Left lung (tissue), 10 donors: ENCODE results near the gene SKIC8. TPM values are rescaled to one million over a fixed set of nuclear protein-coding genes. Genes with fewer than 3 reads are reported as not detected.

Experiments used
- ATAC-seq: fragments of 200-7000 bp; cut with Tn5 transposase; one replicate; pipeline ENCODE4 v1.9.1; 2020; ENCODE audit warnings: moderate library complexity
- DNase-seq, 4 donors: peaks; one replicate each; pipeline ENCODE4 v3.0.0-alpha.2; 2013 to 2020
- H3K27ac ChIP-seq, 2 donors: fragments of 200-600 bp; sonication (generic) in 1 of 2; one replicate each; pipeline versions ENCODE4 v1.5.0 to v1.8.0; 2020 to 2021
- H3K27me3 ChIP-seq, 2 donors: fragments of 200-600 bp; sonication (generic) in 1 of 2; one replicate each; pipeline versions ENCODE4 v1.5.0 to v1.8.0; 2020 to 2021
- H3K36me3 ChIP-seq, 2 donors: fragments of 200-600 bp; sonication (generic) in 1 of 2; one replicate each; pipeline versions ENCODE4 v1.5.0 to v1.8.0; 2020 to 2021
- H3K4me1 ChIP-seq, 2 donors: fragments of 200-600 bp; one replicate each; pipeline ENCODE4 v1.8.0; 2021
- H3K4me3 ChIP-seq, 2 donors: fragments of 200-600 bp; sonication (generic) in 1 of 2; one replicate each; pipeline versions ENCODE4 v1.5.0 to v1.8.0; 2020 to 2021; ENCODE audit warnings: mild to moderate bottlenecking in 1 of 2
- H3K9me3 ChIP-seq, 2 donors: fragments of 200-600 bp; sonication (generic) in 1 of 2; one replicate each; pipeline versions ENCODE4 v1.5.0 to v1.8.0; 2020 to 2021
- CTCF ChIP-seq, 2 donors: fragments of 200-600 bp; sonication (generic) in 1 of 2; IDR thresholded peaks; one replicate each; pipeline versions ENCODE4 v1.5.0 to v1.8.0; 2021; ENCODE audit warnings: antibody characterized with exemption in 2 of 2
- intact Hi-C, 2 donors: fragments of 100-400 bp; cut with DNase I; formaldehyde crosslinking; loops; one replicate each; pipeline versions ENCODE4 v1.11.2 to v1.14.2; 2022
- polyA plus RNA-seq, 6 donors: library from polyadenylated mRNA; unstranded; fragments of 120-200 nt; gene quantifications; one replicate each; pipeline ENCODE4 v1.2.1, GENCODE V29; 2013; ENCODE audit not compliant: insufficient read length in 6 of 6
- total RNA-seq, 2 donors: library from RNA; stranded (reverse); fragmentation: NEBNext Ultra II Directional; extraction: Animal tissue kit (Norgen Biotek cat#: 25700); gene quantifications; one replicate each; pipeline ENCODE4 v1.2.1, GENCODE V29; 2021
- donor health status: DM: no; HTN: yes; CAD: no.
- donor health status: DM: no; HTN: no; CAD: no.

SKIC8 gene
- total and polyA plus RNA-seq, 8 donors: 36.1 to 122 (median 108) TPM

- Histone ChIP-seq H3K4me1 (no peaks in the 10 kb centered on the region), H3K27ac (no peak overlapping the region), H3K36me3 (no peaks in the 10 kb centered on the region), H3K4me3 (no peak overlapping the region), H3K9me3 (no peaks in the 10 kb centered on the region), H3K27me3 (no peaks in the 10 kb centered on the region)
- no peak for DNase-seq
- TF ChIP-seq CTCF (IDR thresholded peaks at IDR 0.05): no peak
- ATAC-seq: no peak
- intact Hi-C loops: no loop called here
Observed at GRCh38 chr15:78327466-78327865, 28.1 kb upstream of the SKIC8 start.

- no peak overlapping the region for H3K27ac ChIP-seq
- DNase-seq (no peak), ATAC-seq (peak; percentile 33)
- TF ChIP-seq CTCF (IDR thresholded peaks at IDR 0.05): no peak
- no peaks in the 10 kb centered on the region for H3K9me3 ChIP-seq
- H3K36me3 ChIP-seq: no peaks in the 10 kb centered on the region
- intact Hi-C loops: no loop called here
- H3K4me3 ChIP-seq: no peak overlapping the region
- H3K4me1 ChIP-seq: no peaks in the 10 kb centered on the region
- no peaks in the 10 kb centered on the region for H3K27me3 ChIP-seq
Observed at GRCh38 chr15:78325092-78325843, 25.9 kb upstream of the SKIC8 start.

- Histone ChIP-seq H3K4me3 (no peak overlapping the region), H3K9me3 (no peaks in the 10 kb centered on the region), H3K27ac (no peak overlapping the region), H3K36me3 (no peaks in the 10 kb centered on the region), H3K27me3 (no peaks in the 10 kb centered on the region), H3K4me1 (no peaks in the 10 kb centered on the region)
- no peak for TF ChIP-seq CTCF (IDR thresholded peaks at IDR 0.05)
- ATAC-seq (no peak), DNase-seq (no peak)
- intact Hi-C loops: no loop called here
Observed at GRCh38 chr15:78324144-78324543, 24.7 kb upstream of the SKIC8 start.

- Histone ChIP-seq H3K4me1 (no peaks in the 10 kb centered on the region), H3K9me3 (no peaks in the 10 kb centered on the region), H3K27me3 (no peaks in the 10 kb centered on the region), H3K27ac (no peak overlapping the region), H3K36me3 (no peaks in the 10 kb centered on the region), H3K4me3 (no peak overlapping the region)
- no peak for TF ChIP-seq CTCF (IDR thresholded peaks at IDR 0.05)
- intact Hi-C loops: no loop called here
- no peak for ATAC-seq
- DNase-seq: no peak
Observed at GRCh38 chr15:78323693-78324092, 24.3 kb upstream of the SKIC8 start.

- intact Hi-C loops: no loop called here
- no peaks in the 10 kb centered on the region for H3K36me3 ChIP-seq
- no peaks in the 10 kb centered on the region for H3K27me3 ChIP-seq
- DNase-seq: no peak
- H3K9me3 ChIP-seq: no peaks in the 10 kb centered on the region
- no peak for ATAC-seq
- no peak overlapping the region for H3K4me3 ChIP-seq
- TF ChIP-seq CTCF (IDR thresholded peaks at IDR 0.05): no peak
- H3K4me1 ChIP-seq: no peaks in the 10 kb centered on the region
- H3K27ac ChIP-seq: peak overlapping the region in 1 of 2 donors; percentile 57
Observed at GRCh38 chr15:78322724-78323521, 23.5 kb upstream of the SKIC8 start.
